HG03095 (cell line): Measurements from ENCODE around the gene AIF1.

Experiments
- ATAC-seq: cut with Tn5 transposase; IDR thresholded peaks from one replicate; pipeline ENCODE4 v1.9.1; 2021; ENCODE audit warnings: moderate library complexity; ENCODE audit not compliant: unreplicated experiment

The AIF1 gene

DNA sequence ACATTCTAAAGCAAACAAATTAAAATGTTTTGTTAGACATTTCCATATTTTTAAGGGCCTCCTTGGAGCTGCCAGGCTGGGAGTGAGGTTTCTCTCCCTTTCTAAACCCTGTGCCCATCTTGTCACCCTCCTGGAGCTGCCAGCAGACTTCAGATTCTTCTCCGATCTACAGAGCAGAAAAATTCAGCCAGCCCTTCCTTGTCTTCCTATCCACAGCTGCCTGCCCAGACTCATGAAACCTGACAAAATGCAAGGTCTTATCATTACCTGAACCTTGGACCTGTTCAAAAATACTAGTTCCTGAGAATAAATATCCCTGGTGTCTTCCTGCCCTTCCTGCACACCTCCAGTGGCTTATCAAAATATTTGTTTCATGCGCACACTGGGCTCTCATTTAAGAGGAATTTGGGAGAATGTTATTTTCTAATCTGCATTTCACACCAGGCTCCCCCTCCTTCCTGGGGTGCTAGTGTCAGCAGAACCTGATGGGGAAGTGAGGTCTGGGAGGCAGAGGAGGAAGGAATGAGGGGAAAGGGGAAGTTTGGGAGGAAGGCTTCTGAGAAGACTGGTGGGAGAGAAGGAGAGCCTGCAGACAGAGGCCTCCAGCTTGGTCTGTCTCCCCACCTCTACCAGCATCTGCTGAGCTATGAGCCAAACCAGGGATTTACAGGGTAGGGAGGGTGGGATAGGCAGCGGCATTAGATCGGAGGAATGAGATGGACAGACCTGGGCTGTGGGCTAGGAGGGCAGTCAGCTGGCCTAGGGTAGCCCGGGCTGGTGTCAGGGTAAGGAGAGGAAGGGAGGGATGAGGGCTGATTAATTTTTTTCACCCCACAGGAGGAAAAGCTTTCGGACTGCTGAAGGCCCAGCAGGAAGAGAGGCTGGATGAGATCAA lies at the start of gene AIF1:
Gene AIF1, plus strand, starts transcription at position 551 of the 895 bp plus-strand sequence. Its CDS starts 96 bp downstream, at position 647.
- ATAC-seq = no peak

DNA sequence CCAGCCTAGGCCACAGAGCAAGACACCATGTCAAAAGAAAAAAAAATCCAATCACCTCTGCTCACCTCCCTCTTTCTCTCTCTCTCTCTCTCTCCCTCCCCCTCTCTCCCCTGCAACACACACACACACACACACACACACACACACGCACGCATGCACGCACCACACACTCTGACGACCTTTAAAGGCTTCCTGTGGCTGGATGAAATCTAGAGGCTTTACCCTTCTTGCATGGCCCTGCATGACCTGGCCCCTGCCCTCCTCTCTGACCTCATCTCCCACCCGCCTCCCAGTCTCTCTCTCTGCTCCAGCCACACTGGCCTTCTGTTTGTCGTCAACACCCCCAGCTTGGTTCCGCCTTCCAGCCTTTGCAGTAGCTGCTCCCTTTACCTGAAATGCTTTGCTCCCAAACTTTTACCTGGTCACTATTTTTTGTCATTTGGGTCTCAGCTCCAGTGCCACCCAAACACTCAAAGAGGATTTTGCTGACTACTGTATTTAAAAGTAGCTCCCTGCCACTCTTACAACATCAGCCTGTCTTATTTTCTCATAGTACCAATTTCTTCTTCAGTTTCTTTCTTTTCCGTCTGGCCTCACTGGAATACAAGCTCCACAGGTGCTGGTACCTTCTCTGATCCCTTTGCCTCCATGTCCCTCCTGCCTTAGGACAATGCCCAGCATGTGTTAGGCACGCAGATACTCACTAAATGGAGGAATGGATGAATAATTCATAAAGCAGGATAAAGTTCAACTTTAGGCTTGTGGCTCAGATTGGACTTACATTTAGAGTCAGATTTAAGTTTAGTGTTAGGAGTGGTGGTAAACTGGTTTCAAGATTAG lies 47.3 kb upstream of the AIF1 start:
- no peak for ATAC-seq

DNA sequence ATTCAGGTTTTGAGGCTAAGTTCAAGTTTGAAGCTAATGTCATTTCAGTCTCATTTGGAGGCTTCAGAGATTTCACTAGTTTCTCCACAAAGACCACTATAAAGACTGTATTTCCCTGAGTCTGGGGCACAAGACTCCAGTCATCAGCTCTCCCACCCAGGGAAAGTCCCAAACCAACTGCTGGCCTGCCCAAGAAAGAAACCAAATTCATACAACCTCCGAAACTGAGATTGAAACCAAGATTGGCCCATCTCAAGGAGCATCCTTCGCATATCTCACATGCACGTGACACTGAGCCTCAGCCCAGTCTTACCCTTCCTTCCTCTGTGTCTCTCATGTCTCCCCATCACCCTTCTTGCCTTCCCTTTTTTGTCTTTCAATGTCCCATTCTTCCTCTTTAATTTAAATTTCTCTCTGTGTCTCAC lies 46.5 kb upstream of the AIF1 start:
- peak; percentile 39 for ATAC-seq

DNA sequence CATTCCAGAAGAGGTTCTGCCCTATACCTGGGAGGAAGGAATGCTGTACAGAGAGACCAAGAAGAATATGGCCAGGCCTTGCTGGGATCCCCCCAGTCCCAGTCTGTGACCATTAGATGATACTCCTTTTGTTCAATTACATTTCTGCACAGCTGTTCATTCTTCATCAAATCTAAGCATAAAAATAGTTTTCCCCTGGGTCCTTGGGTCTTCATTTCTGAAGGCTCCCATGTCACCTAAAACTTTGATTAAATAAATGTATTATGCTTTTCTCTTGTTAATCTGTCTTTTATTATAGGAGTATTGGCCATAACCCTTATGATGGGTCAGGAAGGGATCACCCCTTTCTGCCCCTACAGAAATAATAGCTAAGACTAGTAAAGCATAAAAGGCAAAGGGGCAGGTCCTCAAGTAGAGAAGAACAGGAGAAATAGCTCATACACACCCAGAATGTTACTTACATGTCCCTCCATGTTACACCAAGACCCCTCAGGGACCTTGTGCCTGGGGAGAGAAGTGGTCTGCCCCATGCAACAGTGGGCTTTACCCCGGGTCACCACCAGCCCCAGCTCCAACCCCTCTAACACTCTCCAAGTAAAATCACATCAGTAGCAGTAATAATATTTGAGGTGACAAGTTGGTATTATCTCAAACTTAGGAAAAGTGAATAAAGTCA lies 45.0 kb upstream of the AIF1 start:
- ATAC-seq = no peak

DNA sequence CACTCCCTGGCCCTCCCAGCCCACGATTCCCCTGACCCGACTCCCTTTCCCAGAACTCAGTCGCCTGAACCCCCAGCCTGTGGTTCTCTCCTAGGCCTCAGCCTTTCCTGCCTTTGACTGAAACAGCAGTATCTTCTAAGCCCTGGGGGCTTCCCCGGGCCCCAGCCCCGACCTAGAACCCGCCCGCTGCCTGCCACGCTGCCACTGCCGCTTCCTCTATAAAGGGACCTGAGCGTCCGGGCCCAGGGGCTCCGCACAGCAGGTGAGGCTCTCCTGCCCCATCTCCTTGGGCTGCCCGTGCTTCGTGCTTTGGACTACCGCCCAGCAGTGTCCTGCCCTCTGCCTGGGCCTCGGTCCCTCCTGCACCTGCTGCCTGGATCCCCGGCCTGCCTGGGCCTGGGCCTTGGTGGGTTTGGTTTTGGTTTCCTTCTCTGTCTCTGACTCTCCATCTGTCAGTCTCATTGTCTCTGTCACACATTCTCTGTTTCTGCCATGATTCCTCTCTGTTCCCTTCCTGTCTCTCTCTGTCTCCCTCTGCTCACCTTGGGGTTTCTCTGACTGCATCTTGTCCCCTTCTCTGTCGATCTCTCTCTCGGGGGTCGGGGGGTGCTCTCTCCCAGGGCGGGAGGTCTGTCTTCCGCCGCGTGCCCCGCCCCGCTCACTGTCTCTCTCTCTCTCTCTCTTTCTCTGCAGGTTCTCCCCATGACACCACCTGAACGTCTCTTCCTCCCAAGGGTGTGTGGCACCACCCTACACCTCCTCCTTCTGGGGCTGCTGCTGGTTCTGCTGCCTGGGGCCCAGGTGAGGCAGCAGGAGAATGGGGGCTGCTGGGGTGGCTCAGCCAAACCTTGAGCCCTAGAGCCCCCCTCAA lies 42.8 kb upstream of the AIF1 start, which contains the start of gene LTA:
Gene LTA, plus strand, starts transcription at position 249 of the 871 bp plus-strand sequence. Its CDS starts 454 bp downstream, at position 703.
- peak; percentile 35 for ATAC-seq

DNA sequence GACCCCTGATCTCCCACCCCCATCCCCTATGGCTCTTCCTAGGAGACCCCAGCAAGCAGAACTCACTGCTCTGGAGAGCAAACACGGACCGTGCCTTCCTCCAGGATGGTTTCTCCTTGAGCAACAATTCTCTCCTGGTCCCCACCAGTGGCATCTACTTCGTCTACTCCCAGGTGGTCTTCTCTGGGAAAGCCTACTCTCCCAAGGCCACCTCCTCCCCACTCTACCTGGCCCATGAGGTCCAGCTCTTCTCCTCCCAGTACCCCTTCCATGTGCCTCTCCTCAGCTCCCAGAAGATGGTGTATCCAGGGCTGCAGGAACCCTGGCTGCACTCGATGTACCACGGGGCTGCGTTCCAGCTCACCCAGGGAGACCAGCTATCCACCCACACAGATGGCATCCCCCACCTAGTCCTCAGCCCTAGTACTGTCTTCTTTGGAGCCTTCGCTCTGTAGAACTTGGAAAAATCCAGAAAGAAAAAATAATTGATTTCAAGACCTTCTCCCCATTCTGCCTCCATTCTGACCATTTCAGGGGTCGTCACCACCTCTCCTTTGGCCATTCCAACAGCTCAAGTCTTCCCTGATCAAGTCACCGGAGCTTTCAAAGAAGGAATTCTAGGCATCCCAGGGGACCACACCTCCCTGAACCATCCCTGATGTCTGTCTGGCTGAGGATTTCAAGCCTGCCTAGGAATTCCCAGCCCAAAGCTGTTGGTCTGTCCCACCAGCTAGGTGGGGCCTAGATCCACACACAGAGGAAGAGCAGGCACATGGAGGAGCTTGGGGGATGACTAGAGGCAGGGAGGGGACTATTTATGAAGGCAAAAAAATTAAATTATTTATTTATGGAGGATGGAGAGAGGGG lies 41.6 kb upstream of the AIF1 start:
- no peak for ATAC-seq

DNA sequence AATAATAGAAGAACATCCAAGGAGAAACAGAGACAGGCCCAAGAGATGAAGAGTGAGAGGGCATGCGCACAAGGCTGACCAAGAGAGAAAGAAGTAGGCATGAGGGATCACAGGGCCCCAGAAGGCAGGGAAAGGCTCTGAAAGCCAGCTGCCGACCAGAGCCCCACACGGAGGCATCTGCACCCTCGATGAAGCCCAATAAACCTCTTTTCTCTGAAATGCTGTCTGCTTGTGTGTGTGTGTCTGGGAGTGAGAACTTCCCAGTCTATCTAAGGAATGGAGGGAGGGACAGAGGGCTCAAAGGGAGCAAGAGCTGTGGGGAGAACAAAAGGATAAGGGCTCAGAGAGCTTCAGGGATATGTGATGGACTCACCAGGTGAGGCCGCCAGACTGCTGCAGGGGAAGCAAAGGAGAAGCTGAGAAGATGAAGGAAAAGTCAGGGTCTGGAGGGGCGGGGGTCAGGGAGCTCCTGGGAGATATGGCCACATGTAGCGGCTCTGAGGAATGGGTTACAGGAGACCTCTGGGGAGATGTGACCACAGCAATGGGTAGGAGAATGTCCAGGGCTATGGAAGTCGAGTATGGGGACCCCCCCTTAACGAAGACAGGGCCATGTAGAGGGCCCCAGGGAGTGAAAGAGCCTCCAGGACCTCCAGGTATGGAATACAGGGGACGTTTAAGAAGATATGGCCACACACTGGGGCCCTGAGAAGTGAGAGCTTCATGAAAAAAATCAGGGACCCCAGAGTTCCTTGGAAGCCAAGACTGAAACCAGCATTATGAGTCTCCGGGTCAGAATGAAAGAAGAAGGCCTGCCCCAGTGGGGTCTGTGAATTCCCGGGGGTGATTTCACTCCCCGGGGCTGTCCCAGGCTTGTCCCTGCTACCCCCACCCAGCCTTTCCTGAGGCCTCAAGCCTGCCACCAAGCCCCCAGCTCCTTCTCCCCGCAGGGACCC lies 40.6 kb upstream of the AIF1 start:
- no peak for ATAC-seq

DNA sequence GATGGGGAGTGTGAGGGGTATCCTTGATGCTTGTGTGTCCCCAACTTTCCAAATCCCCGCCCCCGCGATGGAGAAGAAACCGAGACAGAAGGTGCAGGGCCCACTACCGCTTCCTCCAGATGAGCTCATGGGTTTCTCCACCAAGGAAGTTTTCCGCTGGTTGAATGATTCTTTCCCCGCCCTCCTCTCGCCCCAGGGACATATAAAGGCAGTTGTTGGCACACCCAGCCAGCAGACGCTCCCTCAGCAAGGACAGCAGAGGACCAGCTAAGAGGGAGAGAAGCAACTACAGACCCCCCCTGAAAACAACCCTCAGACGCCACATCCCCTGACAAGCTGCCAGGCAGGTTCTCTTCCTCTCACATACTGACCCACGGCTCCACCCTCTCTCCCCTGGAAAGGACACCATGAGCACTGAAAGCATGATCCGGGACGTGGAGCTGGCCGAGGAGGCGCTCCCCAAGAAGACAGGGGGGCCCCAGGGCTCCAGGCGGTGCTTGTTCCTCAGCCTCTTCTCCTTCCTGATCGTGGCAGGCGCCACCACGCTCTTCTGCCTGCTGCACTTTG lies 39.6 kb upstream of the AIF1 start, which contains the start of gene TNF:
Gene TNF, plus strand, starts transcription at position 231 of the 567 bp plus-strand sequence. Its CDS starts 177 bp downstream, at position 408.
- no peak for ATAC-seq

DNA sequence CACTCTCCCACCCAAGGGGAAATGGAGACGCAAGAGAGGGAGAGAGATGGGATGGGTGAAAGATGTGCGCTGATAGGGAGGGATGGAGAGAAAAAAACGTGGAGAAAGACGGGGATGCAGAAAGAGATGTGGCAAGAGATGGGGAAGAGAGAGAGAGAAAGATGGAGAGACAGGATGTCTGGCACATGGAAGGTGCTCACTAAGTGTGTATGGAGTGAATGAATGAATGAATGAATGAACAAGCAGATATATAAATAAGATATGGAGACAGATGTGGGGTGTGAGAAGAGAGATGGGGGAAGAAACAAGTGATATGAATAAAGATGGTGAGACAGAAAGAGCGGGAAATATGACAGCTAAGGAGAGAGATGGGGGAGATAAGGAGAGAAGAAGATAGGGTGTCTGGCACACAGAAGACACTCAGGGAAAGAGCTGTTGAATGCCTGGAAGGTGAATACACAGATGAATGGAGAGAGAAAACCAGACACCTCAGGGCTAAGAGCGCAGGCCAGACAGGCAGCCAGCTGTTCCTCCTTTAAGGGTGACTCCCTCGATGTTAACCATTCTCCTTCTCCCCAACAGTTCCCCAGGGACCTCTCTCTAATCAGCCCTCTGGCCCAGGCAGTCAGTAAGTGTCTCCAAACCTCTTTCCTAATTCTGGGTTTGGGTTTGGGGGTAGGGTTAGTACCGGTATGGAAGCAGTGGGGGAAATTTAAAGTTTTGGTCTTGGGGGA lies 38.9 kb upstream of the AIF1 start:
- ATAC-seq = no peak

DNA sequence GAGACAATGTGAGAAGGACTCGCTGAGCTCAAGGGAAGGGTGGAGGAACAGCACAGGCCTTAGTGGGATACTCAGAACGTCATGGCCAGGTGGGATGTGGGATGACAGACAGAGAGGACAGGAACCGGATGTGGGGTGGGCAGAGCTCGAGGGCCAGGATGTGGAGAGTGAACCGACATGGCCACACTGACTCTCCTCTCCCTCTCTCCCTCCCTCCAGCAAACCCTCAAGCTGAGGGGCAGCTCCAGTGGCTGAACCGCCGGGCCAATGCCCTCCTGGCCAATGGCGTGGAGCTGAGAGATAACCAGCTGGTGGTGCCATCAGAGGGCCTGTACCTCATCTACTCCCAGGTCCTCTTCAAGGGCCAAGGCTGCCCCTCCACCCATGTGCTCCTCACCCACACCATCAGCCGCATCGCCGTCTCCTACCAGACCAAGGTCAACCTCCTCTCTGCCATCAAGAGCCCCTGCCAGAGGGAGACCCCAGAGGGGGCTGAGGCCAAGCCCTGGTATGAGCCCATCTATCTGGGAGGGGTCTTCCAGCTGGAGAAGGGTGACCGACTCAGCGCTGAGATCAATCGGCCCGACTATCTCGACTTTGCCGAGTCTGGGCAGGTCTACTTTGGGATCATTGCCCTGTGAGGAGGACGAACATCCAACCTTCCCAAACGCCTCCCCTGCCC lies 38.0 kb upstream of the AIF1 start:
- no peak for ATAC-seq

DNA sequence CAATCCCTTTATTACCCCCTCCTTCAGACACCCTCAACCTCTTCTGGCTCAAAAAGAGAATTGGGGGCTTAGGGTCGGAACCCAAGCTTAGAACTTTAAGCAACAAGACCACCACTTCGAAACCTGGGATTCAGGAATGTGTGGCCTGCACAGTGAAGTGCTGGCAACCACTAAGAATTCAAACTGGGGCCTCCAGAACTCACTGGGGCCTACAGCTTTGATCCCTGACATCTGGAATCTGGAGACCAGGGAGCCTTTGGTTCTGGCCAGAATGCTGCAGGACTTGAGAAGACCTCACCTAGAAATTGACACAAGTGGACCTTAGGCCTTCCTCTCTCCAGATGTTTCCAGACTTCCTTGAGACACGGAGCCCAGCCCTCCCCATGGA lies 37.5 kb upstream of the AIF1 start:
- ATAC-seq = no peak

DNA sequence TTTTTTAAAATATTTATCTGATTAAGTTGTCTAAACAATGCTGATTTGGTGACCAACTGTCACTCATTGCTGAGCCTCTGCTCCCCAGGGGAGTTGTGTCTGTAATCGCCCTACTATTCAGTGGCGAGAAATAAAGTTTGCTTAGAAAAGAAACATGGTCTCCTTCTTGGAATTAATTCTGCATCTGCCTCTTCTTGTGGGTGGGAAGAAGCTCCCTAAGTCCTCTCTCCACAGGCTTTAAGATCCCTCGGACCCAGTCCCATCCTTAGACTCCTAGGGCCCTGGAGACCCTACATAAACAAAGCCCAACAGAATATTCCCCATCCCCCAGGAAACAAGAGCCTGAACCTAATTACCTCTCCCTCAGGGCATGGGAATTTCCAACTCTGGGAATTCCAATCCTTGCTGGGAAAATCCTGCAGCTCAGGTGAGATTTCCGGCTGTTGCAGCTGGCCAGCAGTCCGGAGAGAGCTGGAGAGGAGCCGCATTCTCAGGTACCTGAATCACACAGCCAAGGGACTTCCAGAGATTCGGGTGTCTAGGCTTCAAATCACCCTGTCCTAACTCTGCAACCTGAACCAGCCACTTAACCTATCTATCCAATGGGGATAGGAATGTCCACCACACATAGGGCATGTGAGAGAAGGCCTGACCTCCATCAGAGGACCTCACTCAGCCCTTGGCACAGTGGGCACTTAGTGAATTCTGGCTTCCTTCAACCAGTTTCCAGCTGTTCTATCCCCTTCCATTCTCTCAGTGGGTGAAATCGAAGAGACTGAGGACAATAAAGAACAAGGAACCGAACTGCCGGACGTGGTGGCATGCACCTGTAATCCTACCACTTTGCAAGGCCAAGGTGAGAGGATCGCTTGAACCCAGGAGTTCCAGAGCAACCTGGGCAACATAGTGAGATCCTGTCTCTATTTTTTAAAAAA lies 36.6 kb upstream of the AIF1 start:
- ATAC-seq = no peak

DNA sequence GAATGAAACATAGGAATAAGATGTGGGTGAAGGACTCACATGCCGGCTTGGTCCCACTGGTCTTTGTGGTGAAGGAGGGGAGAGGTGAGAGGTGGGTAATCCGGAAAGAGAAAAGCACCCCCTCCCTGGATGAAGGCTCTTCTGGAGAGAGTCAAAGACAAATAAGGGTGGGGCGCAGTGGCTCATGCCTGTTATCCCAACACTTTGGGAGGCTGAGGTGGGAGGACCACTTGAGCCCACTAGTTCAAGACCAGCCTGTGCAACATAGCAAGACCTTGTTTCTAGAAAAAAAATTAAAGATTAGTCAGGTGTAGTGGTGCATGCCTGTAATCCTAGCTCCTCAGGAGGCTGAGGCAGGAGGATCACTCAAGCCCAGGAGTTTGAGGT lies 35.9 kb upstream of the AIF1 start:
- no peak for ATAC-seq

DNA sequence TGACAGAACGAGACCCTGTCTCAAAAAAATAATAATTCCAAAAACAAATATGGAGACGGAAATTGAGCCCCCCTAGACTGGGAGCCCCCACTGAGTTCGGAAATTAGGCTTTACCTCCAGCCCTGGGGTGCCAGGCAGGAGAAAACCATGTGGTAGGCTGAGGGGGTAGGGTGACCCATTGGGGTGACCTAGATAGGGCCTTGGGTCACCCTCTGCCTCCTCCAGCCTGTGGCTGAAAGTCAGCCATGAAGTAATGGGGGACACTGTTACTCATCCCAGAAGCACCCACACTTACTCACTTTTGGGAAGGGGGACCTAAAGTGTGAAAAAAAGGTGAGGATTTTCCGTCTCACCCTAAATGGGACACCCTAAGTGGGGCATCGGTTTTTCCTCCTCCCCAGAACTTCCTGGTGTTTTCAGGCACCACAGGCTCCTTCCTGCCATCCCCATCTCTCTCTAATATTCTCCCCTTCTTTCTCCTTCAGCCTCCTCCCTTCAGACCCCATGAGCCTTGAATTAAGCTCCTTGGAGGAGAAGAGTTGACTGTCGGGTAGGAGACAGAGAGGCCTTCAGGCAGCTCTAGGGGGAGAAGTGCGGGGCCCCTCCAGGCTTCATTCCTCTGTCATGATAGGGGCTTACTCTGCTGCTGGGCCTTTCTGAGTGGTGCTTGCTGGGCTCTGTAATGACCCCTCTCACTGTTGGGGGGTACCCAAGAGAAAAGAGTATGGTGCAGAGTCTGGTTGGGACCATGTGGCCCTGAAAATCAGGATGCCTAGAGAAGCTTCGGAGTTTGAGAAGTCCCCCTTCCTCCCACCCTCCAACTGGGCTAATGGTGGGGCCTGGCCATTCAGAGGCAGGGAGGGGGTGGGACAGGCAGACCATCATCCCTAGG lies 35.2 kb upstream of the AIF1 start:
- no peak for ATAC-seq

DNA sequence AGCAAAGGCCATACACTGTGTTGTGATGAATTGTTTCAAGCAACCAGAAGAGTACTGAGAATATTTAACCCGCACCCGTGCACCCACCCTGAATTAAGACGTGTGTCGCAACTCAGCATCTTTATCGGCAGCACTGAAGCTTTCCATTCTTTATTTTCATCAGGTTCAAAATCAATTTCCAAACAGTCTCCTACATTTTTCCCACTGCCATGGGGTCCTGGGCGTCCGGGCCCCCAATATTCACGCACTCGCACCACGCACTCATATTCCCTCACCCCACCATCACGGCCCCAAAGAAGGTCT lies 34.6 kb upstream of the AIF1 start:
- ATAC-seq = no peak
